GM21529 (cell line): ENCODE results near the gene PFKFB3.
"Not testable (repeated sequence)": the region's sequence is repeated elsewhere in the genome, so short reads cannot be mapped to it uniquely, and the experiment has no call there.

Source experiments
- ATAC-seq: cut with Tn5 transposase; IDR thresholded peaks from one replicate; pipeline ENCODE4 v1.9.1; 2021; ENCODE audit not compliant: unreplicated experiment

The PFKFB3 gene

GRCh38 chr10:6177880-6178281, 24.9 kb upstream of the PFKFB3 start:
- ATAC-seq: no peak

GRCh38 chr10:6178581-6178980, 24.2 kb upstream of the PFKFB3 start:
- no peak for ATAC-seq

GRCh38 chr10:6179078-6179477, 23.7 kb upstream of the PFKFB3 start:
- no peak for ATAC-seq

GRCh38 chr10:6180480-6181110, 22.1 kb upstream of the PFKFB3 start:
- ATAC-seq: no peak

GRCh38 chr10:6181249-6181648, 21.5 kb upstream of the PFKFB3 start:
- ATAC-seq: no peak

- ATAC-seq: no peak
Observed at GRCh38 chr10:6182454-6183098, 20.2 kb upstream of the PFKFB3 start.

GRCh38 chr10:6185039-6185716, 17.6 kb upstream of the PFKFB3 start:
- no peak for ATAC-seq

GRCh38 chr10:6186894-6187256, 15.9 kb upstream of the PFKFB3 start:
- ATAC-seq: no peak

- peak; percentile 57 for ATAC-seq
Observed at GRCh38 chr10:6187278-6187677, 15.5 kb upstream of the PFKFB3 start.

GRCh38 chr10:6190033-6190432, 12.7 kb upstream of the PFKFB3 start:
- ATAC-seq: not testable (repeated sequence)

- ATAC-seq: no peak
Observed at GRCh38 chr10:6191147-6191546, 11.6 kb upstream of the PFKFB3 start.

GRCh38 chr10:6191569-6191968, 11.2 kb upstream of the PFKFB3 start:
- ATAC-seq: no peak

GRCh38 chr10:6193342-6193741, 9.4 kb upstream of the PFKFB3 start:
- ATAC-seq: not testable (repeated sequence)

GRCh38 chr10:6194311-6194710, 8.4 kb upstream of the PFKFB3 start:
- no peak for ATAC-seq

GRCh38 chr10:6195376-6195775, 7.4 kb upstream of the PFKFB3 start:
- no peak for ATAC-seq

GRCh38 chr10:6195846-6196245, 6.9 kb upstream of the PFKFB3 start:
- no peak for ATAC-seq

- not testable (repeated sequence) for ATAC-seq
Observed at GRCh38 chr10:6196524-6196923, 6.2 kb upstream of the PFKFB3 start.

- ATAC-seq: no peak
Observed at GRCh38 chr10:6197321-6197720, 5.4 kb upstream of the PFKFB3 start.

- ATAC-seq: no peak
Observed at GRCh38 chr10:6198171-6198570, 4.6 kb upstream of the PFKFB3 start.

GRCh38 chr10:6199131-6199733, 3.5 kb upstream of the PFKFB3 start:
- no peak for ATAC-seq

GRCh38 chr10:6200440-6200733, 2.3 kb upstream of the PFKFB3 start:
- no peak for ATAC-seq
